IMR-90 (cell line): ENCODE results near the gene SERTAD4. TPM values are rescaled to one million over a fixed set of nuclear protein-coding genes. Genes with fewer than 3 reads are reported as not detected.
A peak's percentile ranks its signal among the peaks of the same experiment; 100 is the strongest.
"Not testable (repeated sequence)": the region's sequence is repeated elsewhere in the genome, so short reads cannot be mapped to it uniquely, and the experiment has no call there.

Experiments
- ATAC-seq: fragments of 200-7000 bp; cut with Tn5 transposase; 2 replicates; pipeline ENCODE4 v1.9.1; 2020; ENCODE audit warnings: low read depth, mild to moderate bottlenecking, moderate library complexity
- BruUV-seq: library from RNA; stranded (reverse); fragments of 400-500 nt; replicated peaks from 2 replicates; lab custom pipeline; 2021; lab: Mats Ljungman, UMichigan
- CTCF ChIA-PET: fragments of 300-600 bp; formaldehyde crosslinking; extraction: SDS; loops from one replicate; lab custom pipeline; 2021; ENCODE audit warnings: antibody characterized with exemption; lab: Yijun Ruan, JAX
- POLR2A ChIA-PET: fragments of 300-600 bp; sonication (Branson Sonifier 250); formaldehyde crosslinking; loops from one replicate; lab custom pipeline; 2022; ENCODE audit warnings: antibody characterized with exemption; ENCODE audit not compliant: unreplicated experiment; lab: Charles Lee
- DNase-seq: peaks from one replicate; pipeline ENCODE4 v3.0.0; 2013
- H2AFZ ChIP-seq: replicated peaks from 2 replicates; pipeline ENCODE3; 2013; ENCODE audit warnings: low read length, mild to moderate bottlenecking; ENCODE audit not compliant: poor library complexity
- H2AK5ac ChIP-seq: 2 replicates; pipeline ENCODE4 v1.6.1; 2013; ENCODE audit warnings: low read depth, low read length, inconsistent platforms
- H2AK9ac ChIP-seq: replicated peaks from 2 replicates; pipeline ENCODE3; 2013; ENCODE audit warnings: mild to moderate bottlenecking, low read depth, low read length, moderate library complexity; ENCODE audit not compliant: poor library complexity
- H2BK120ac ChIP-seq: 2 replicates; pipeline ENCODE4 v1.6.1; 2013; ENCODE audit warnings: low read depth, low read length, inconsistent platforms
- H2BK15ac ChIP-seq: 3 replicates; pipeline ENCODE4 v1.6.1; 2013; ENCODE audit warnings: low read depth, low read length, inconsistent platforms
- H2BK20ac ChIP-seq: 2 replicates; pipeline ENCODE4 v1.6.1; 2013; ENCODE audit warnings: low read depth, mild to moderate bottlenecking, inconsistent platforms, low read length, moderate library complexity
- H2BK5ac ChIP-seq: 2 replicates; pipeline ENCODE4 v1.6.1; 2013; ENCODE audit warnings: mild to moderate bottlenecking, low read depth, low read length, inconsistent platforms; ENCODE audit not compliant: poor library complexity, severe bottlenecking
- H3K14ac ChIP-seq: replicated peaks from 2 replicates; pipeline ENCODE4 v1.6.1; 2013; ENCODE audit warnings: low read depth, low read length, inconsistent platforms
- H3K18ac ChIP-seq: 2 replicates; pipeline ENCODE4 v1.6.1; 2013; ENCODE audit warnings: low read depth, low read length, control low read depth
- H3K23ac ChIP-seq: 2 replicates; pipeline ENCODE4 v1.6.1; 2013; ENCODE audit warnings: low read depth, low read length, inconsistent platforms
- H3K27ac ChIP-seq: 2 replicates; pipeline ENCODE4 v1.5.1; 2013; ENCODE audit warnings: mild to moderate bottlenecking, control low read depth, low read length; ENCODE audit not compliant: insufficient read depth
- H3K27me3 ChIP-seq: 2 replicates; pipeline ENCODE4 v1.6.1; 2013; ENCODE audit warnings: low read length; ENCODE audit not compliant: control insufficient read depth, insufficient read depth
- H3K36me3 ChIP-seq: 2 replicates; pipeline ENCODE4 v1.6.1; 2013; ENCODE audit warnings: low read length, mixed read lengths; ENCODE audit not compliant: control insufficient read depth, insufficient read depth
- H3K4ac ChIP-seq: 2 replicates; pipeline ENCODE4 v1.6.1; 2013; ENCODE audit warnings: low read depth, low read length, inconsistent platforms
- H3K4me1 ChIP-seq: 2 replicates; pipeline ENCODE4 v1.6.1; 2013; ENCODE audit warnings: low read length, mixed read lengths; ENCODE audit not compliant: control insufficient read depth, insufficient read depth
- H3K4me2 ChIP-seq: 2 replicates; pipeline ENCODE4 v1.6.1; 2013; ENCODE audit warnings: low read depth, mild to moderate bottlenecking, control low read depth, low read length, moderate library complexity
- H3K4me3 ChIP-seq: 2 replicates; pipeline ENCODE4 v1.5.1; 2013; ENCODE audit warnings: low read depth, mild to moderate bottlenecking, control low read depth, low read length, moderate library complexity; ENCODE audit not compliant: insufficient read depth
- H3K56ac ChIP-seq: 2 replicates; pipeline ENCODE4 v1.6.1; 2013; ENCODE audit warnings: low read length, inconsistent platforms; ENCODE audit not compliant: insufficient read depth; ENCODE audit errors: extremely low read depth
- H3K79me1 ChIP-seq, 2 experiments: 2 replicates each; pipeline ENCODE4 v1.6.1; 2013; ENCODE audit warnings: low read length in 2 of 2, inconsistent platforms in 1 of 2, low read depth in 1 of 2
- H3K9ac ChIP-seq: 2 replicates; pipeline ENCODE4 v1.6.1; 2013; ENCODE audit warnings: low read depth, low read length, control low read depth
- H3K9me1 ChIP-seq: 2 replicates; pipeline ENCODE4 v1.6.1; 2013; ENCODE audit warnings: low read length, inconsistent platforms; ENCODE audit not compliant: insufficient read depth
- H3K9me3 ChIP-seq: 2 replicates; pipeline ENCODE4 v1.6.1; 2013; ENCODE audit warnings: low read length; ENCODE audit not compliant: control insufficient read depth, insufficient read depth
- H4K20me1 ChIP-seq: 2 replicates; pipeline ENCODE4 v1.6.1; 2013; ENCODE audit warnings: low read length, inconsistent platforms; ENCODE audit not compliant: insufficient read depth
- H4K5ac ChIP-seq: 2 replicates; pipeline ENCODE4 v1.6.1; 2013; ENCODE audit warnings: mild to moderate bottlenecking, low read depth, low read length, control low read depth
- H4K8ac ChIP-seq, 2 experiments: 2 replicates each; pipeline ENCODE4 v1.6.1; 2013; ENCODE audit warnings: low read depth in 2 of 2, low read length in 2 of 2, control low read depth in 1 of 2, inconsistent platforms in 1 of 2
- H4K91ac ChIP-seq: 2 replicates; pipeline ENCODE4 v1.6.1; 2013; ENCODE audit warnings: low read depth, low read length, inconsistent platforms; ENCODE audit not compliant: insufficient read depth
- CEBPB ChIP-seq: IDR thresholded peaks from 2 replicates; pipeline ENCODE4 v1.6.1; 2012; ENCODE audit warnings: low read depth, low read length, improper control_type of control experiment
- WGBS, 2 experiments: methylation state at CpG; one replicate each; pipeline versions ENCODE4 v1.1.5 to v1.1.7; 2013; ENCODE audit warnings: missing lambda C conversion rate in 2 of 2; ENCODE audit not compliant: insufficient read length in 1 of 2; ENCODE audit errors: extremely low coverage in 2 of 2; 5-methylcytosine and 5-hydroxymethylcytosine counted together
- dilution Hi-C: fragments of 300-500 bp; cut with HindIII; formaldehyde crosslinking; loops from one replicate; pipeline ENCODE4 v1.14.3; 2018; ENCODE audit warnings: low sequenced_read_pairs; ENCODE audit not compliant: unreplicated experiment
- in situ Hi-C: fragments of 300-500 bp; cut with MboI; formaldehyde crosslinking; loops from 3 replicates; pipeline ENCODE4 v1.14.3; 2019; ENCODE audit warnings: low sequenced_read_pairs, inconsistent platforms, mixed read lengths
- intact Hi-C: fragments of 100-400 bp; cut with micrococcal nuclease; formaldehyde crosslinking; loops from 2 replicates; pipeline ENCODE4 v1.10.0; 2022
- polyA plus RNA-seq, 3 experiments: library from polyadenylated mRNA; depleted of rRNA; stranded (reverse); fragments of >200 nt; gene quantifications; 2 replicates each; pipeline ENCODE4 v1.2.3, GENCODE V29; 2012; ENCODE audit warnings: low replicate concordance in 1 of 3
- total RNA-seq: library from RNA; depleted of rRNA; stranded (reverse); fragments of >200 nt; gene quantifications from 2 replicates; pipeline ENCODE4 v1.2.3, GENCODE V29; 2012

The SERTAD4 gene
- total and polyA plus RNA-seq, 2 of the 4 experiments (the other 2 are of a cell fraction) = under 0.01 to 0.22 TPM

- H3K56ac ChIP-seq, H3K9ac ChIP-seq, H3K4ac ChIP-seq, H3K27me3 ChIP-seq, H2BK20ac ChIP-seq, H2AK9ac ChIP-seq, dilution Hi-C loops, H4K20me1 ChIP-seq, H4K8ac ChIP-seq, H2AK5ac ChIP-seq, H3K4me1 ChIP-seq, H3K23ac ChIP-seq, H3K79me1 ChIP-seq, H3K14ac ChIP-seq, H3K4me3 ChIP-seq, H3K18ac ChIP-seq, H3K9me1 ChIP-seq, in situ Hi-C loops, H2BK120ac ChIP-seq, H2AFZ ChIP-seq, ATAC-seq, H4K5ac ChIP-seq, H2BK15ac ChIP-seq, intact Hi-C loops, H4K91ac ChIP-seq, H3K36me3 ChIP-seq, H3K27ac ChIP-seq, H3K9me3 ChIP-seq, H3K4me2 ChIP-seq, BruUV-seq, H2BK5ac ChIP-seq: not testable (repeated sequence)
- ChIA-PET POLR2A (interaction anchor here (0.7 kb wide), 1 partner anchor 30 kb away, joined by 3 read pairs; no protein-coding TSS in a partner anchor), CTCF (interaction anchor here (0.6 to 0.7 kb wide), 2 partner anchors 26 to 47 kb away, joined by 3 read pairs; no protein-coding TSS in a partner anchor)
- DNase-seq = peak; percentile 11
- WGBS, 2 experiments = no CpG with 5 or more reads among the region's 4 CpGs
- peak; percentile 72 for TF ChIP-seq CEBPB
Measured at GRCh38 chr1:210265392-210265955, 32.9 kb downstream of the SERTAD4 start.
